Measurements from ENCODE around the gene AGTR1.

Gene AGTR1

GRCh38 chr3:148735597-148735996 lies 37.9 kb downstream of the AGTR1 start:
- no peak overlapping the region for H2AFZ ChIP-seq
- H3K4me3 ChIP-seq (ENCODE audit: low read depth, low read length), result no peak overlapping the region
- H3K9ac ChIP-seq, result no peak overlapping the region
- H3K79me2 ChIP-seq, result no peaks in the 10 kb centered on the region
- no peak for TF ChIP-seq CTCF (IDR thresholded peaks at IDR 0.05)
- no peaks in the 10 kb centered on the region for H3K9me3 ChIP-seq (ENCODE audit: control insufficient read depth, low read length)
- H3K27ac ChIP-seq, result no peak overlapping the region
- H3K4me2 ChIP-seq (ENCODE audit: low read length), result no peak overlapping the region
- H3K4me1 ChIP-seq, result no peaks in the 10 kb centered on the region
- no peaks in the 10 kb centered on the region for H3K36me3 ChIP-seq (ENCODE audit: control insufficient read depth, insufficient read depth, low read length)
- no peaks in the 10 kb centered on the region for H3K27me3 ChIP-seq (ENCODE audit: control insufficient read depth, insufficient read depth, low read length)

DNA sequence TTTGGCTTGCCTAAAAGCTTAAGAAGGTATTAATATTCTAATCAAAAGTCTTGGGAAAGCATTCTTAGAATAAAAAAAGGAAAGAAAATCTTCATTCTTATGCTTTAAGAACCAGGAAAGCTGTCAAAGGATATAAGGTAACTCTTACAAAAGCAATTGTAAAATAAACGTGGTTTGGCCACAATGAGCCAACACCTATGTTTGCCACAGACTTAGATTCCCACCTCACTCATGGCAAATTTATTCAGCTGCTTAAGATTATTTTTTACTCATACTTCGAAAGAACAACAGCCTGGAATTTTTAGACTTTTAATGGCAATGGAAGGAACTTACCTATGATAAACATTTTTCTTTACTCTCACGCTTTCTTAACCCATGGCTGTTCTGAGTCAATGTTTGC lies 38.4 kb downstream of the AGTR1 start:
- Histone ChIP-seq H3K27ac (no peak overlapping the region), H3K9ac (no peak overlapping the region), H3K4me3 (ENCODE audit: low read depth, low read length) (no peak overlapping the region), H2AFZ (no peak overlapping the region), H3K79me2 (no peaks in the 10 kb centered on the region), H3K27me3 (ENCODE audit: control insufficient read depth, insufficient read depth, low read length) (no peaks in the 10 kb centered on the region), H3K4me1 (no peaks in the 10 kb centered on the region), H3K36me3 (ENCODE audit: control insufficient read depth, insufficient read depth, low read length) (no peaks in the 10 kb centered on the region), H3K9me3 (ENCODE audit: control insufficient read depth, low read length) (no peaks in the 10 kb centered on the region), H3K4me2 (ENCODE audit: low read length) (no peak overlapping the region)
- TF ChIP-seq CTCF (IDR thresholded peaks at IDR 0.05), result no peak

DNA sequence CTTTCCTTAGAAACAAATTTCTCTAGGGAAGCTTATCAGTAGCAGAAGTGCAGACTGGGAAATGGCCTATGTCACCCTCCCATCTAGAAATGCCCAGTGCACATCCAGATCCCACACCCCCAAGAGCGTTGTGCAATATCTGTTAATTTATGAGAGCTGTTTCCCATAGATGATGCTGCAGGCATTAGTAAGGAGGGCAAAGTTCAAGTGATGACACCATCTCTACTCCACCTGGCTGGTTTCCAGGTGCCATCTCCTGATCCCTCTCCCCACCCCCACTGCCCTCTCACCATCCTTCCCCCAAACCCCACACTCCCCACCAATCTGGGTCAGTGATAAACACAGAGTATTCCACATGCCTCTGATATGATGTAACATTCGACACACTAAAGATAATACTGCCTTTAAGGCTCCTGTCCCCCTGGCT lies 39.4 kb downstream of the AGTR1 start:
- no peak overlapping the region for H2AFZ ChIP-seq
- no peak overlapping the region for H3K27ac ChIP-seq
- no peaks in the 10 kb centered on the region for H3K79me2 ChIP-seq
- no peaks in the 10 kb centered on the region for H3K4me1 ChIP-seq
- H3K9ac ChIP-seq, result no peak overlapping the region
- H3K27me3 ChIP-seq (ENCODE audit: control insufficient read depth, insufficient read depth, low read length), result no peaks in the 10 kb centered on the region
- no peaks in the 10 kb centered on the region for H3K36me3 ChIP-seq (ENCODE audit: control insufficient read depth, insufficient read depth, low read length)
- H3K4me3 ChIP-seq (ENCODE audit: low read depth, low read length), result no peak overlapping the region
- H3K9me3 ChIP-seq (ENCODE audit: control insufficient read depth, low read length), result no peaks in the 10 kb centered on the region
- no peak for TF ChIP-seq CTCF (IDR thresholded peaks at IDR 0.05)
- H3K4me2 ChIP-seq (ENCODE audit: low read length), result no peak overlapping the region

GRCh38 chr3:148739720-148740119 lies 42.0 kb downstream of the AGTR1 start:
- Histone ChIP-seq H3K27ac (no peak overlapping the region), H2AFZ (no peak overlapping the region), H3K36me3 (ENCODE audit: control insufficient read depth, insufficient read depth, low read length) (no peaks in the 10 kb centered on the region), H3K9ac (no peak overlapping the region), H3K9me3 (ENCODE audit: control insufficient read depth, low read length) (no peaks in the 10 kb centered on the region), H3K4me2 (ENCODE audit: low read length) (no peak overlapping the region), H3K79me2 (no peaks in the 10 kb centered on the region), H3K4me1 (no peaks in the 10 kb centered on the region), H3K4me3 (ENCODE audit: low read depth, low read length) (no peak overlapping the region), H3K27me3 (ENCODE audit: control insufficient read depth, insufficient read depth, low read length) (no peaks in the 10 kb centered on the region)
- TF ChIP-seq CTCF (IDR thresholded peaks at IDR 0.05), result no peak

- no peaks in the 10 kb centered on the region for H3K4me1 ChIP-seq
- H3K4me2 ChIP-seq (ENCODE audit: low read length), result no peak overlapping the region
- no peaks in the 10 kb centered on the region for H3K9me3 ChIP-seq (ENCODE audit: control insufficient read depth, low read length)
- no peaks in the 10 kb centered on the region for H3K27me3 ChIP-seq (ENCODE audit: control insufficient read depth, insufficient read depth, low read length)
- H2AFZ ChIP-seq, result no peak overlapping the region
- H3K27ac ChIP-seq, result no peak overlapping the region
- no peak overlapping the region for H3K9ac ChIP-seq
- H3K36me3 ChIP-seq (ENCODE audit: control insufficient read depth, insufficient read depth, low read length), result no peaks in the 10 kb centered on the region
- no peaks in the 10 kb centered on the region for H3K79me2 ChIP-seq
- no peak for TF ChIP-seq CTCF (IDR thresholded peaks at IDR 0.05)
- H3K4me3 ChIP-seq (ENCODE audit: low read depth, low read length), result no peak overlapping the region
These were observed 42.6 kb downstream of the AGTR1 start for GRCh38 chr3:148740291-148740690.
